H1 (cell line): ENCODE measurements around the gene COL20A1.

ENCODE experiments used
- BRCA1 ChIP-seq: IDR thresholded peaks from 2 replicates; pipeline ENCODE4 v1.6.1; 2012; ENCODE audit warnings: low read depth, low read length, improper control_type of control experiment
- CHD1 ChIP-seq: IDR thresholded peaks from 2 replicates; pipeline ENCODE4 v1.6.1; 2012; ENCODE audit warnings: low read depth, low read length, improper control_type of control experiment
- RFX5 ChIP-seq: IDR thresholded peaks from 2 replicates; pipeline ENCODE4 v1.6.1; 2011; ENCODE audit warnings: low read depth, low read length, improper control_type of control experiment, borderline replicate concordance
- YY1 ChIP-seq: IDR thresholded peaks from 2 replicates; pipeline ENCODE4 v1.6.1; 2011; ENCODE audit warnings: low read depth, mild to moderate bottlenecking, low read length

DNA sequence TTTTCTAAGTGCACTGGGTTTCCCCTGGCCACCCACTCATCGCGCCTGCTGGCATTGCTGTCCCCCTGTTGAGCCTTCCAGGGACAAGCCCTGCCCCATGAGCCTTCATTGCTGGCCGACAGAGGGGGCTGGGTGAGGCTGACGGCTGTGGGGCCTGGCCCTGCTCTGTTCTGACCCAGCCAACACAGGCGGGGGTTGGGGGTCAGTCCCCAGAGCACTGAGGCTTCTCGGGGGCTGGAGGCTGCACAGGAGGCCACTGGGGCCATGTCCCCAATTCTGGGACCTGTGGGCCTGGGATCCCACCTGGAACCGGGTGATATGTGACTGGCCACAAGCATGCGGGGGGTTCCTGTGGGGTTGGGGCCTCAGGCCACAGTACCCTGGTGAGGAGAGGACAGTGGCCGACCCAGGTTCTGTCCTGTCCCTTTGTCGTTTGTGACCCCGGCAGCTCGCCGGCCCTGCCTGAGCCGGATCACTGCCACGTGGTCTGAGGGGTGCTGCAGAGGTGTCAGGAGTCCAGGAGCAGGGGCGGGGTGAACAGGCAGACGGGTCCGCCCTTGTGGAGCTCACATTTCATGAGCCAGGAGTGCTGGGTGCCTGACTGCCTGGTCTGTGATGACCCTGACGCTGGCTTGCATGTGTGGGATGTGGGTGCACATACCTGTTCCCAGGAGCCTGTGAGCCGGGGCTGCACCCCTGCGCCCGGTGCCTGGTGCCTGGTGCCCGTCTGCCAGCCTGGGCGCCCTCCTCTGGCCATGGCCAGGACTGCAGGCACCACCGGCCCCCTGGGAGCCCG lies 2.1 kb upstream of the COL20A1 start:
- TF ChIP-seq BRCA1 (no peak), CHD1 (no peak), YY1 (peak; percentile 69), RFX5 (no peak)
